HG03108 (cell line): ENCODE data around the gene CHCHD1.
"Not testable (repeated sequence)": the region's sequence is repeated elsewhere in the genome, so short reads cannot be mapped to it uniquely, and the experiment has no call there.

ENCODE experiments used
- ATAC-seq: cut with Tn5 transposase; IDR thresholded peaks from one replicate; pipeline ENCODE4 v1.9.1; 2021; ENCODE audit warnings: moderate library complexity; ENCODE audit not compliant: unreplicated experiment

CHCHD1 gene

DNA sequence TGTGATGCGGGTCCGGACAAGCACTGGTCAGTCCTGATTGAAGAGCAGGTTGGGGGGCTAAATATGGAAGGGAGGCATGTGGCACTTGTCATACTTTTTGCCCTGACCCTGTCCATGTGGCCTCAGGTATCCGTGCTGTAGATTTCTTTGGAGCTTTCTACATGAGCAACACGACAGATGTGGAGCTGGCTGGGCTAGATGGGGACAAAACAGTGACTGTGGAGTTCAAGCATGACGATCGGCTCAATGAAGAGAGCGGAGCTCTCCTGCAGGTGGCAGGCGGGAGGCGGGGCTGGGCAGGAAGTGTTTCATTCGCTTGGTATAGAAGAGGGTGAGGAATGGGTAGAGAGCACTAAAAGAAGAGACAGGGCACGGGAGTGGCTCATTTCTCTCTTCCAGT is 13.0 kb upstream of the CHCHD1 start:
- no peak for ATAC-seq

DNA sequence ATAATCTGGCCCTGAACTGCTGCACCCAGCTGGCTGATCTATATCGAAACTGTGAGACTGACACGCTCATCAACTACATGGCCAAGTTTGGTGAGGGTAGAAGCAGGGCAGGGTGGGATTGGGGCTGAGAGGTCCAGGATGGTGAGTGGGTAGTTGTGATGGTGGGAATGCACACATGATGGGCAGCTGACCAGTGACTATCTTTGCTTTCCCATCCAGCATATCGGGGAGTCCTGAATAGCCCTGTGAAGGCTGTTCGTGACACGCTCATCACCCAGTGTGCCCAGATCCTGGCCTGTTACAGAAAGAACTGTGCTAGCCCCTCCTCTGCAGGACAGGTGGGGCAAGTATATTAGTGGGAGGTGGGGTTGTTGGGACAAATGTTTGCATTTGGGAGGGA is 12.5 kb upstream of the CHCHD1 start:
- ATAC-seq, result no peak

DNA sequence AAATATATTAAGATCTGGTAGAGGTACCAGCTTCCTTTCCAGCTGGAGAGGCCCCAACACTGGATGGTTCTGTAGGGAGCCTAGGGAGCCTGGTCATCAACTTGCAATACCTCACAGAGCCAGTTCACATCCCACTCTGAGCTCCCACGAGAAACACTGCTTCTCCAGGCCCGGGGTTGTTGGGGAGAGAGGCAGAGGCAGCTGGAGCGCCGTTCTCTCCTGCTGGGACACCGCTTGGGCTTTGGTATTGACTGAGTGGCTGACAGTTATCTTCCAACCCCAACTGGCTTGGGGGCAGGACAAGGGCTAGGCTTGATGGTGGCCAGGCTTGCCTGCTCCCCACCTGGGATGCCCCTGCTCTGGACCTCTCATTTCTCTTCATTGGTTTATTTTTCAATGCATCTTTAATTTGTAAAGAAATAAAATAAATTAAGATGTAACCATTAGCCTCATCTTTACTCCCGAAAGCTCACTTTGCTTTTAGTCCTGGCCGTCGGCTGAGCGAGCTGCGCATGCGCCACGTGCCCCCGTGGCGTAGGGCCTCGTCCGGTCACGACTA is 10.0 kb upstream of the CHCHD1 start:
- ATAC-seq, result peak; percentile 41

DNA sequence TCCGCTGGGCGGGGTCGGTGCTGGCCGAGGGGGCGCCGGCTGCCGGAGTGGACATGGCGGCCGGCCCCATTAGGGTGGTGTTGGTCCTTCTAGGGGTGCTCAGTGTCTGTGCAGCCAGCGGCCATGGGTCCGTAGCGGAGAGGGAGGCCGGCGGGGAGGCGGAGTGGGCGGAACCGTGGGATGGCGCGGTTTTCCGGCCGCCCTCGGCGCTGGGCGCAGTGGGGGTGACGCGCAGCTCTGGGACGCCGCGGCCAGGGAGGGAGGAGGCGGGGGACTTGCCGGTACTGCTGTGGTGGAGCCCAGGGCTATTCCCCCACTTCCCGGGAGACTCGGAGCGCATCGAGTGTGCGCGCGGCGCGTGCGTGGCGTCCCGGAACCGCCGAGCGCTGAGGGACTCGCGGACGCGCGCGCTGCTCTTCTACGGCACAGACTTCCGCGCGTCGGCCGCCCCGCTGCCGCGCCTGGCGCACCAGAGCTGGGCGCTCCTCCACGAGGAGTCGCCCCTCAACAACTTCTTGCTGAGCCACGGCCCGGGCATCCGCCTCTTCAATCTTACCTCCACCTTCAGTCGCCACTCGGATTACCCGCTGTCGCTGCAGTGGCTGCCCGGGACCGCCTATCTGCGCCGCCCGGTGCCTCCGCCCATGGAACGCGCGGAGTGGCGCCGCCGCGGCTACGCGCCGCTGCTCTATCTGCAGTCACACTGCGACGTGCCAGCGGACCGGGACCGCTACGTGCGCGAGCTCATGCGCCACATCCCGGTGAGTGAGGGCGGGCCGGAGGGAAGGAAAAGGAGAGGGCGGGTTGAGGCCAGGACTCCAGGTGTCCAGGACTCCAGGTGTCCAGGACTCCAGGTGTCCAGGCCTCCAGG is 9.3 kb upstream of the CHCHD1 start:
- peak; percentile 56 for ATAC-seq

DNA sequence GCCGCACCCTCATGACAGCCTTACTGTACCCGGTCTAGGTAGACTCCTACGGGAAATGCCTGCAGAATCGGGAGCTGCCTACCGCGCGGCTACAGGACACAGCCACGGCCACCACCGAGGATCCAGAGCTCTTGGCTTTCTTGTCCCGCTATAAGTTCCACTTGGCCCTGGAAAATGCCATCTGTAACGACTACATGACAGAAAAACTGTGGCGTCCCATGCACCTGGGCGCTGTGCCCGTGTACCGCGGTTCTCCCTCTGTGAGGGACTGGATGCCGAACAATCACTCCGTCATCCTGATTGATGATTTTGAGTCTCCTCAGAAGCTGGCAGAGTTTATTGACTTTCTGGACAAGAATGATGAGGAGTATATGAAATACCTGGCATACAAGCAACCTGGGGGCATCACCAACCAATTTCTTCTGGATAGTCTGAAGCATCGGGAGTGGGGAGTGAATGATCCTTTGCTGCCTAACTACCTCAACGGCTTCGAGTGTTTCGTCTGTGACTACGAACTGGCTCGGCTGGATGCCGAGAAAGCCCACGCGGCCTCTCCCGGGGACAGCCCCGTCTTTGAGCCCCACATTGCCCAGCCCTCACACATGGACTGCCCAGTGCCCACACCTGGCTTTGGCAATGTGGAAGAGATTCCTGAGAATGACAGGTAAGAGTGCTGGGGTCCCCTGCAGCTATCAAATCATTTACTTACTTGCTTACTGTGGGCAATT is 8.5 kb upstream of the CHCHD1 start:
- ATAC-seq, result no peak

DNA sequence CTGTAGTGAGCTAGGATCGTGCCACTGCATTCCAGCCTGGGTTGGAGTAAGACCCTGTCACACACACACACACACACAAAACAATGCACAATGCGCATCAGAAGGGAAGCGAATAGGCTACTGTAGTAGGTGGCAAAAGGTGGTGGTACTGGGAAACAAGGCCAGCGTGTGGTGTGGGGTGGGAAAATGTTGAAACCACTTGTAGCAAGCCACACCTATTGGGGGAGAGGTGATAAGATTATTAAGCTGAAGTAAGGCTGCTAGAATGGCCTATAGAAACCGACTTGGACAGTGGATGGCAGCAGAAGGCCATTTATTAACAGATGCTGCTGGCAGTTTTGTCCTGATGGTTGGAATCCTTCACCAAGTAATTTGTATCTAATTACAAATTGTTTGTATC is 7.2 kb upstream of the CHCHD1 start:
- no peak for ATAC-seq

DNA sequence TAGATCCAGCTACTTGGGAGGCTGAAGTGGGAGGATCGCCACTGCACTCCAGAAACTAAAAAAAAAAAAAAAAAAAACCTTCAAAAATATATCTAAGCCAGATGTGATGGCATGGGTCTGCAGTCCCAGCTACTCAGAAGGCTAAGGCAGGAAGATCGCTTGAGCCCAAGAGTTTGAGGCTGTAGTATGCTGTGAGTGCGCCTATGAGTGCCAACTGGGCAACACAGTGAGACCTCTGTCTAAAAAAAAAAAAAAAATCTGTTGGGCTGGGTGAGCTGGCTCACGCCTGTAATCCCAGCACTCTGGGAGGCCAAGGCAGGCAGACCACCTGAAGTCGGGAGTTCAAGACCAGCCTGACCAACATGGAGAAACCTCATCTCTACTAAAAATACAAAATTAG is 2.8 kb upstream of the CHCHD1 start:
- ATAC-seq, result no peak

DNA sequence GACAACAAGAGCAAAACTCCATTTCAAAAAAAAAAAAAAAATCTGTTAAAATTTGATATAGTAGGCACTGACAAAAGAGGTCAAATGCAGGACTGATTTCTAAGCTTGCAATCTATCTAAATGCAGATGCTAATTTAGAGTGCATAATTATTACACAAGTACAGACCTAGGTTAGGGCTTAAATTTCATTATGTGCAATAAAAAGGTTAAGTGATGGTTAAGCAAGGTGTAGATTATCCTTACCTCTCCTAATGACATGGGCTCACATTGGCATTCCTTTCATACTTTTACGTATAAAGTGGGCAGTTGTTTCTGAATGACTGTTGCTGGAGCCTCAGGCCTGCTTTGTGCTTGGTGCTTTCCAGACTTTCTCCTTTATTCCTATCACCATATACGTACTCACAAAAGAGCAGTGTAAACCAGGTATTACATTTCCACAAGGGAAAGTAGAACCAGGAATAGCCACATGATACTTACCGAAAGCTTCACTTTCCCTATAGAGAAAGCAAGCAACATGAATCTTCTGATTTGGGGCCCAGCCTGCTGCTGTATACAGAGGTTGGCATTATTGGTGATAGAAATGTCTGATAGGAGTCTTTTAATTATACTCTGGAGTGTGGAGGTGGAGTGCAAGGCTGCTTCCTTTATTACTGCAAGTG is 2.2 kb upstream of the CHCHD1 start:
- no peak for ATAC-seq

DNA sequence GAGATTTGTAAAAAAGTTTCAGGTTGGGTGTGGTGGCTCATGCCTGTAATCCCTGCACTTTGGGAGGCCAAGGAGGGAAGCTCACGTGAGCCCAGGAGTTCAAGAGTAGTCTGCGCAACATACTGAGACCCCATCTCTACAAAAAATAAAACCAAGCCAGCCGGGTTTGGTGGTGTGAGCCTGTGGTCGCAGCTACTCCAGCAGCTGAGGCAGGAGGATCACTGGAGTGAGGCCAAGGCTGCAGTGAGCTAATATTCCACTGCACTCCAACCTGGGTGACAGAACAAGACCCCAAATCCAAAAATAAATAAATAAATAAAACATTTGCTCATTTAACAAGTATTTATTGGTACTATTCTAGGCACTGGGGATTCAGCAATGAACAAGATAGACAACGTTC is 1.5 kb upstream of the CHCHD1 start:
- no peak for ATAC-seq

DNA sequence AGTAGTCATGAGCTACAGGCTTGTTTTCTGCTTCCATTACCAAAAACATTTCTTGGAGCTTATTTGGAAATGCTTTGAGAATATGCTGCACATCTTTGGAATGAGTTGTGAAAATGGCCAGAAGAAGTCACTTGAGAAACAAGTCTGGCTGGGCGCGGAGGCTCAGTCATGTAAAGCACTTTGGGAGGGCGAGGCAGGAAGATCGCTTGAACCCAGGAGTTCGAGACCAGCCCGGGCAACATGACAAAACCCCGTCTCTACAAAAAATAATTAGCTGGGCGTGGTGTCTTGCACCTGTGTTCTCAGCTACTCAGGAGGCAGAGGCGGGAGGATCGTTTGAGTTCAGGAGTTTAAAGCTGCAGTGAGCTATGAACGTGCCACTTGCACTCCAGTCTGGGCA is 882 bp upstream of the CHCHD1 start:
- ATAC-seq, result no peak

DNA sequence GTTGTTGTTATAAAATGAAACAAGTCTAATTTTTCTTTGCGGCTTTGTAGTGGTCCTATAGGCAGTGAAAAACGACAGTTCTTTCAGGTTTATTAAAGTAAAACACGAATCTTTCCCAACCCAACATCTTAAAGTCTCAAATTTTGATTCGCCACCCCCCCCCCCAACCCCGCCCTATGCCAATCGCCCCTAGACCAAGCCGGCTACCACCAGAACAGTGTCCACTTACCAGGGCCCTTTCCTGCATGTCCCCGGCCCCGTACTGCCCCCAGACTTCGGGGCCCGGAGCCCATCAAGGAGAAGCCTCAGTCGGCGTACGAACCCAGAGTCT is 335 bp upstream of the CHCHD1 start:
- no peak for ATAC-seq

DNA sequence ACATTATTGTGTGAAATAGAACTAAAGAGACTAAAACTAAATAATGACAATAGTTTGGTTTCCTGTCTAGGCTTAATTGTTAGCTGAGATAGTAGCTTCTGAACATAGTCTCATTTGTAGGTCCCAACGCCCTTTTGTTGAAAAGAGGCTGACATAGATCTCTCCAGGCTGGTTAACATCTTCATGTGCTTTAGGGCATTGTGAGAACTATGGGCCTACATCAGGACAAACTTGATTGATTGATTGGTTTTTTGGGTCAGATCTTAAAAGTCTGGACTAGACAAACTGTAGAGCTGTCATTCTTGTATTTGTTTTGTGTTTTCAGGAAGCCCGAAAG is 869 bp downstream of the CHCHD1 start:
- ATAC-seq, result no peak

DNA sequence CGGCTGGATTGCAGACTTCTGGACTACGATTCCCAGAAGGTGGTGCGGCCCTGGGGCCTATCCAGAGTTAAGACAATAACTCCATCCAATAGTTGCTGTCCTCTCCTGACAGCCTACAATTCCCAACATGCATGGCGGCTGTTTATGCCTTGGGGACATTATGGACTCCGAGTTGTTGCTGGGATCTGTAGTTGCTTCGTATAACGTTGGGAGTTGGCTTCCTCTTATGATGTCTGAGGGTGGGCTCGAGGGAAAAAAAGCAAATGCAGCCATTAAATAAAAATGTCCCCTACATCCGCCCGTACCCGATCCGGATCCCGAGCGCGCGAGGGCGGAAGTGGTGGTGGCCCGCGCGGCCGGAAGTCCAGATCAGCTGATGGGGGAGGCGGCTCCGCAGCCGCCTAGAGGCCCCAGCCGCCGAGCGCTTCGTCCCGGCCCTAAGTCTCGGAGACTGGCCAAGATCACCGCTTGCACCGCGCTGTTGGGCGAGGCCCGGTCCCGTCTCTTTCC is 3.4 kb downstream of the CHCHD1 start, which contains the start of gene ZSWIM8:
TSS of gene ZSWIM8 (plus strand) at position 396 of the 510 bp plus-strand sequence. CDS start 273 bp downstream, outside the sequence.
- ATAC-seq, result peak; percentile 79

DNA sequence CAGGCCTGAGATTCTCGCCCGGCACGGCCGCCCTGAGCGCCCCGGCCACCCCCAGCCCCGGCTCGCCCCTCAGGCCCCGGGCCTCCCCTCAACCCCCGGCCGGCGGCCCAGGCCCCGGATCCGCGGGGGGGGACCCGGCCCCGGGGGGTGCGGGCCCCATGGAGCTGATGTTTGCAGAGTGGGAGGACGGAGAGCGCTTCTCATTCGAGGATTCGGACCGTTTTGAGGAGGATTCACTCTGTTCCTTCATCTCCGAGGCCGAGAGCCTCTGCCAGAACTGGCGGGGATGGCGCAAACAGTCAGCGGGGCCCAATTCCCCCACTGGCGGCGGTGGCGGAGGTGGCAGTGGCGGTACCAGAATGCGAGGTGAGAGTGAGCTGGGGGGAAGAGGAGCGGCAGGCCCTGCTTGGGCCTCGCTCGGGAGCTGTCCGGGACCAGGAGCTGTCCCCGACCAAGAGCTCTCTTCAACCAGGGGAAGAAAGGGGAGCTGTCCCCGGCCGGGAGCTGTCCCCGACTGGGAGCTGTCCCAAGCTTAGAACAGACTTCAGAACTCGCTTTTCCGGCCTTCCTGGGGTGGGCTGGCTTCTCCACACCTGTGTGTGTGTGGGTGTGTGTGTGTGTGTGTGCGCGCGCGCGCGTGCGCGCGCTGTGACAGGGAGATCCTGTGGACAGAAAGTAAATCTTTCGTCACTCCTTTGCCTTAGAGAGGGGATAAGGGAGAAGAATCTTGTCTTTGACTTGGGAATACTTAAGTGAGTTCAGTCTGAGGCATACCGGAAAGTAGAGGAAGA is 4.1 kb downstream of the CHCHD1 start:
- peak; percentile 4 for ATAC-seq

DNA sequence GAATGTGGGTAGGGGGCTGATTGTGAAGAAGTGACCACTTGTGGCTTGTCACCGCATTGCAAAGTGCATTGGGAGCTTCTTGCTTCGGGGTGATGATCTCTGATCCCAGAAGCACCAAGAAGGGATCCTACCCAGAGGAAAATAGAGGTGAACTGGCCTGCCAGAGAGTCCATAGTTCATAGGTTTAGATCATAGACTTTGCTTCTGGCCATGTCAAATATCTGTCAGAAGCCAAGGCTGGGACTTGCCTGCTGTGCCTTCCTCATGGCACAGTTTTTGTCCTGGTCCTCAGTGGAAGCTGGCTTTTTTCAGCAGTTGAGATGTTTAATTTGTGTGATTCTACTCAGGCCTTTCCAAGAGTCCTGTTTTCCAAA is 4.7 kb downstream of the CHCHD1 start:
- ATAC-seq, result no peak

DNA sequence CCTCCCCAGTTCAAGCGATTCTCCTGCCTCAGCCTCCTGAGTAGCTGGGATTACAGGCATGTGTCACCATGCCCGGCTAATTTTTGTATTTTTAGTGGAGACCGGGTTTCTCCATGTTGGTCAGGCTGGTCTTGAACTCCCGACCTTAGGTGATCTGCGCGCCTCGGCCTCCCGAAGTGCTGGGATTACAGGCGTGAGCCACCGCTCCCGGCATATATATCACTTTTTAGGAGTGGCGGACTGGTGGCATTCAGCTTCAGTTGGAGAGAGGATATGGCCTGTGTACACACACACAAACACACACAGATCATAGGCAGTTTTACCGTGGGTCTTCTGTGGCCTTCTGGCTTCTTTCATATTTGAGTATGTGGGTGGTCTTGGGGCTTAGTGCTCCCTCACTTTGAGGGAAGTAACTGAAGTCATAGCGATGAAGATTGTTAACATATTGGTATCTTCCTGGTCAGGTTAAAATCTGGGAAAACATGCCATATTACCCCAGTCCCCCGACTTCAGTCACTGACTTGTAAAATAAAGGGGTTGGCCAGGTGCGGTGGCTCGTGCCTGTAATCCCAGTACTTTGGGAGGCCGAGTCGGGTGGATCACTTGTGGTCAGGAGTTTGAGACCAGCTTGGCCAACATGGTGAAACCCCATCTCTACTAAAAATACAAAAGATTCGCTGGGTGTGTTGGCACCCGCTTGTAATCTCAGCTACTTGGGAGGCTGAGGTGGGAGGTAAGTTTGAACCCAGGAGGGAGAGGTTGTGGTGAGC is 5.4 kb downstream of the CHCHD1 start:
- not testable (repeated sequence) for ATAC-seq

DNA sequence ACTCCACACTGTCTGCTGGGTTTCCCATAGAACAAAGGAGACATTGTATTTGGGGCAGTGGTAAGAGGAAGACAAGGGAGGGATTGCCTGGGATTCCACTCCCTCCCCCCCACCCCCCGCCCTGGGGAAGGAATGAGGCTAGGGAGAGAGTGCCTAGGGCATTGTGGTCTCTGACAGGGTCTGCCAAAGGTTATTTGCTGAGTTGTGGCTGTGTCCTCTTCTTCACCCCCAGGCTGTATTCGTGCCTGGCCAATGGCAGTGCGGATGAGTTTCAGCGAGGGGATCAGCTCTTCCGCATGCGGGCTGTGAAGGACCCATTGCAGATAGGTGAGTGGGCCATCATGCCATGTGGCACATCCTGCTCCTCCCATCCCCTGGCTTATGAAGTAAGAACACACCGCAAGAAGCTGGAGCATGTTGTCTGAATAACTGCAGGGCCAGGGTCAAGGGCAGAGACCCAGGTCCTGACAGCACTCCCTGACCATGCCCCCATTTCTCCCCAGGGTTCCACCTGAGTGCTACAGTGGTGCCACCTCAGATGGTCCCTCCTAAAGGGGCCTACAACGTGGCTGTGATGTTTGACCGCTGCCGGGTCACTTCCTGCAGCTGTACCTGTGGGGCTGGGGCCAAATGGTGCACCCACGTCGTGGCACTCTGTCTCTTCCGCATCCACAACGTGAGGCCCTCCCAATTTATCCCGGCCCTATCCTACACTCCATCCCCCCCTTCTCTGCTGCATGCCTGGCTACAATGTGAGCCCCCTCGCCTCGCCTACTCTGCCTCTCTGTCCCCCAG is 7.2 kb downstream of the CHCHD1 start:
- ATAC-seq, result no peak

DNA sequence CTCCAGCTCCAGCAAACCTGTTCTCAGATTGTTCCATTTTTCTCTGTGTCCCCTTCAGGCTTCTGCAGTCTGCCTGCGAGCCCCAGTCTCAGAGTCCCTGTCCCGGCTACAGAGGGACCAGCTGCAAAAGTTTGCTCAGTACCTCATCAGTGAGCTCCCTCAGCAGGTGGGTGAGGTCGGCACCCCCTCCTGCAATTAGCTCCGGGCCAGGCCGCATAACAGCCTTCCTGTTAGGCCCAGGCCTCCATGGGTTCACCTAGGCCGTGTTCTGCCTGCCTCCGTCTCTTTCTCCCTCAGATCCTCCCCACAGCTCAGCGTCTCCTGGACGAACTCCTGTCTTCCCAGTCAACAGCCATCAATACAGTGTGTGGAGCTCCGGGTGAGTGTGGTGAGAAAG is 7.8 kb downstream of the CHCHD1 start:
- ATAC-seq, result no peak
